ENCODE data around the gene USF1.

Gene USF1

GRCh38 chr1:161083748-161084596 lies 38.2 kb upstream of the USF1 start:
- Histone ChIP-seq H3K27ac (ENCODE audit: low read length) (no peak overlapping the region), H3K4me2 (ENCODE audit: insufficient read depth, low read length) (no peak overlapping the region), H3K4me1 (ENCODE audit: insufficient read depth, low read length) (no peaks in the 10 kb centered on the region), H2AFZ (ENCODE audit: low read depth, low read length) (no peak overlapping the region), H3K27me3 (ENCODE audit: insufficient read depth, low read length, poor library complexity) (no peaks in the 10 kb centered on the region), H3K9me3 (ENCODE audit: insufficient read depth, low read length, severe bottlenecking) (no peaks in the 10 kb centered on the region), H4K20me1 (ENCODE audit: insufficient read depth, low read length) (no peaks in the 10 kb centered on the region), H3K79me2 (ENCODE audit: insufficient read depth, low read length) (no peaks in the 10 kb centered on the region), H3K36me3 (ENCODE audit: insufficient read depth, low read length) (no peaks in the 10 kb centered on the region), H3K4me3 (ENCODE audit: low read depth in 1 of 2, low read length in 2 of 2) (no peak overlapping the region), H3K9ac (ENCODE audit: low read depth, low read length) (no peak overlapping the region)
- TF ChIP-seq CTCF (IDR thresholded peaks at IDR 0.05; ENCODE audit: borderline replicate concordance, extremely low read depth, low read length, poor library complexity, severe bottlenecking) (no peak), EZH2 (IDR thresholded peaks at IDR 0.05; ENCODE audit: borderline replicate concordance, low read depth, low read length, severe bottlenecking) (no peak)
- DNase-seq (no peak), ATAC-seq (ENCODE audit: insufficient read depth, low read depth) (no peak)

GRCh38 chr1:161082996-161083747 lies 37.4 kb upstream of the USF1 start:
- Histone ChIP-seq H3K36me3 (ENCODE audit: insufficient read depth, low read length) (no peaks in the 10 kb centered on the region), H3K4me3 (ENCODE audit: low read depth in 1 of 2, low read length in 2 of 2) (no peak overlapping the region), H3K79me2 (ENCODE audit: insufficient read depth, low read length) (no peaks in the 10 kb centered on the region), H3K4me2 (ENCODE audit: insufficient read depth, low read length) (no peak overlapping the region), H3K9me3 (ENCODE audit: insufficient read depth, low read length, severe bottlenecking) (no peaks in the 10 kb centered on the region), H3K27ac (ENCODE audit: low read length) (no peak overlapping the region), H2AFZ (ENCODE audit: low read depth, low read length) (no peak overlapping the region), H3K27me3 (ENCODE audit: insufficient read depth, low read length, poor library complexity) (no peaks in the 10 kb centered on the region), H3K9ac (ENCODE audit: low read depth, low read length) (no peak overlapping the region), H3K4me1 (ENCODE audit: insufficient read depth, low read length) (no peaks in the 10 kb centered on the region), H4K20me1 (ENCODE audit: insufficient read depth, low read length) (no peaks in the 10 kb centered on the region)
- DNase-seq (no peak), ATAC-seq (ENCODE audit: insufficient read depth, low read depth) (no peak)
- no peak for TF ChIP-seq EZH2 (IDR thresholded peaks at IDR 0.05; ENCODE audit: borderline replicate concordance, low read depth, low read length, severe bottlenecking)
- TF ChIP-seq CTCF (IDR thresholded peaks at IDR 0.05; ENCODE audit: borderline replicate concordance, extremely low read depth, low read length, poor library complexity, severe bottlenecking) = no peak

GRCh38 chr1:161082483-161082882 lies 36.7 kb upstream of the USF1 start:
- Histone ChIP-seq H3K9me3 (ENCODE audit: insufficient read depth, low read length, severe bottlenecking) (no peaks in the 10 kb centered on the region), H3K27ac (ENCODE audit: low read length) (no peak overlapping the region), H3K27me3 (ENCODE audit: insufficient read depth, low read length, poor library complexity) (no peaks in the 10 kb centered on the region), H3K4me1 (ENCODE audit: insufficient read depth, low read length) (no peaks in the 10 kb centered on the region), H4K20me1 (ENCODE audit: insufficient read depth, low read length) (no peaks in the 10 kb centered on the region), H3K4me3 (ENCODE audit: low read depth in 1 of 2, low read length in 2 of 2) (no peak overlapping the region), H3K4me2 (ENCODE audit: insufficient read depth, low read length) (no peak overlapping the region), H3K79me2 (ENCODE audit: insufficient read depth, low read length) (no peaks in the 10 kb centered on the region), H3K9ac (ENCODE audit: low read depth, low read length) (no peak overlapping the region), H3K36me3 (ENCODE audit: insufficient read depth, low read length) (no peaks in the 10 kb centered on the region), H2AFZ (ENCODE audit: low read depth, low read length) (no peak overlapping the region)
- ATAC-seq (ENCODE audit: insufficient read depth, low read depth) (no peak), DNase-seq (no peak)
- no peak for TF ChIP-seq EZH2 (IDR thresholded peaks at IDR 0.05; ENCODE audit: borderline replicate concordance, low read depth, low read length, severe bottlenecking)
- no peak for TF ChIP-seq CTCF (IDR thresholded peaks at IDR 0.05; ENCODE audit: borderline replicate concordance, extremely low read depth, low read length, poor library complexity, severe bottlenecking)

Data from DND-41 (cell line).